Spleen (tissue), 11 donors: ENCODE measurements around the gene C10orf105. TPM values are rescaled to one million over a fixed set of nuclear protein-coding genes. Genes with fewer than 3 reads are reported as not detected.
A peak's percentile ranks its signal among the peaks of the same experiment; 100 is the strongest.

Source experiments
- DNase-seq: peaks from one replicate; pipeline ENCODE4 v3.0.0-alpha.2; 2020
- H3K27ac ChIP-seq, 8 donors: fragments of 200-600 bp; sonication (generic) in 7 of 8; 1 replicate in 4 of 8; 2 replicates in 4 of 8; pipeline versions ENCODE4 v1.5.0 to v1.8.0; 2016 to 2021; ENCODE audit warnings: inconsistent platforms in 4 of 8, mild to moderate bottlenecking in 4 of 8, moderate library complexity in 1 of 8
- H3K27me3 ChIP-seq, 7 donors: fragments of 200-600 bp; sonication (generic) in 6 of 7; replicated peaks in 1 of 7; 1 replicate in 4 of 7; 2 replicates in 3 of 7; pipeline versions ENCODE4 v1.5.0 to v1.8.0; 2016 to 2021; ENCODE audit warnings: inconsistent platforms in 3 of 7, mild to moderate bottlenecking in 1 of 7
- H3K36me3 ChIP-seq, 6 donors: fragments of 200-600 bp; sonication (generic) in 5 of 6; 1 replicate in 4 of 6; 2 replicates in 2 of 6; pipeline versions ENCODE4 v1.5.0 to v1.8.0; 2016 to 2021; ENCODE audit warnings: inconsistent platforms in 2 of 6
- H3K4me1 ChIP-seq, 6 donors: fragments of 200-600 bp; sonication (generic) in 5 of 6; 1 replicate in 3 of 6; 2 replicates in 3 of 6; pipeline versions ENCODE4 v1.5.0 to v1.8.0; 2016 to 2021; ENCODE audit warnings: inconsistent platforms in 3 of 6
- H3K4me3 ChIP-seq, 8 donors: fragments of 200-600 bp; sonication (generic) in 7 of 8; 1 replicate in 4 of 8; 2 replicates in 4 of 8; pipeline versions ENCODE4 v1.5.0 to v1.8.0; 2016 to 2021; ENCODE audit warnings: inconsistent platforms in 4 of 8, mild to moderate bottlenecking in 4 of 8, moderate library complexity in 2 of 8
- H3K9me3 ChIP-seq, 8 donors: fragments of 200-600 bp; sonication (generic) in 7 of 8; 1 replicate in 4 of 8; 2 replicates in 4 of 8; pipeline versions ENCODE4 v1.5.0 to v1.8.0; 2016 to 2021; ENCODE audit warnings: inconsistent platforms in 4 of 8
- POLR2A ChIP-seq, 3 donors: fragments of 450-650 bp; IDR thresholded peaks; one replicate each; pipeline ENCODE4 v1.5.1; 2017; ENCODE audit warnings: antibody characterized with exemption in 3 of 3, mild to moderate bottlenecking in 1 of 3
- POLR2AphosphoS5 ChIP-seq, 3 donors: sonication (generic); formaldehyde crosslinking; IDR thresholded peaks; one replicate each; pipeline ENCODE4 v1.5.1; 2017; ENCODE audit warnings: antibody characterized with exemption in 3 of 3
- WGBS, 5 donors: extraction: QIAGEN DNeasy Blood & Tissue Kit in 3 of 5; methylation state at CpG; one replicate each; pipeline versions ENCODE4 v1.1.5 to v1.1.7; 2013 to 2018; 5-methylcytosine and 5-hydroxymethylcytosine counted together
- intact Hi-C: fragments of 100-400 bp; cut with DNase I; formaldehyde crosslinking; loops from one replicate; pipeline ENCODE4 v1.15.0; 2023; ENCODE audit warnings: low total_unique reads
- polyA plus RNA-seq, 3 donors: library from polyadenylated mRNA; stranded (reverse); fragments of 200-250 nt; gene quantifications; one replicate each; pipeline ENCODE4 v1.2.1, GENCODE V29; 2013
- total RNA-seq, 7 donors: library from RNA; depleted of rRNA in 3 of 7; stranded (reverse); fragments of >200 nt in 3 of 7; fragmentation: NEBNext Ultra II Directional in 4 of 7; extraction: Animal tissue kit (Norgen Biotek cat#: 25700) in 4 of 7; gene quantifications; one replicate each; pipeline versions ENCODE4 v1.1.0 to v1.2.1, GENCODE V29; 2016 to 2021
- TF ChIP-seq, protein P1 (sequence below), 11 experiments: fragments of 200-600 bp in 7 of 11; fragments of 450-650 bp in 4 of 11; sonication (generic) in 4 of 11; IDR thresholded peaks in 8 of 11; conservative IDR thresholded peaks in 3 of 11; 1 replicate in 7 of 11; 2 replicates in 4 of 11; pipeline versions ENCODE4 v1.4.0 to v1.8.0; 2016 to 2021; ENCODE audit warnings: antibody characterized with exemption in 11 of 11, inconsistent platforms in 4 of 11, mild to moderate bottlenecking in 1 of 11
- donor health status: healthy with polysubstance abuse.
- donor health status: DM: no; HTN: no; CAD: no; lungs with moderate emphysema.
- donor health status: DM: no; HTN: no; CAD: no.
- donor health status: Bipolar disorder and iron deficiency.
- donor health status: healthy.
- donor health status: DM: no; HTN: no; CAD: no.
- donor health status: DM: yes; HTN: yes; CAD: no.

C10orf105 gene
- total and polyA plus RNA-seq, 10 donors: 0.08 to 4.4 (median 2.6) TPM

DNA sequence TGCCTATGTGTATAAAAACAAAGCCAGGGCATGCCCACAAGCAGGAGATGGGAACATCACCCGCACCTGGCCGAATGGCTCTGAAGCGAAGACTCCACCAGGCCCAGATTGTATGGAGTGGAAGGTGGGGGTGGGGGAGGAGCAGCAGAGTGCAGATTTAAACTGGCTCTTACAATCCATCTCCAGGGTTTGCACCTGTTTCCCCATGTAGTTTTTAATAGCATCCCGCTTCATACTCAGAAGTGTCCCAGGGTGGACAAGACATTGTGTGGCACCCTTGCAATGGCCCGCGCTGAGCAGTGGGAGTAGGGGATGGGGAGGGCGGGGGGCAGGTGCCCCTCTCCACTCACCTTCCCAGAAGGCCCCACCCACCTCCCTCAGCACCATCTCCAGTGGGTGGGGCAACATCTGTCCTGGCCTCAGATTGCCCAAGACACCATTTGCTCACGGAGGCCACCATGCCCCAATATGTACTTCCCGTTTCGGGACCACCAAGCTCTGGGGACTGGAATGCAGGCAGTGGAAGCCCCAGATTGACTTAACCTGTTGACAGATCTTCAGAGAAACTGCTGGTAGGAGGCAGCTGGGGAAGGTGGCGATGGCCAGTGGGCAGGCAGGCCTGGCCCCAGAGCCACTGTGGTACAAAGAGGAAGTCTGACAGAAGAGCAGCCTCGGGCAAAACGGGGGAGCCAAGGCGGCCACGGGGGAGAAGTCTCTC lies 30.7 kb upstream of the C10orf105 start:
- peak in 1 of 3 donors; percentile 50 for TF ChIP-seq POLR2A (IDR thresholded peaks at IDR 0.05)
- TF ChIP-seq, protein P1, sequence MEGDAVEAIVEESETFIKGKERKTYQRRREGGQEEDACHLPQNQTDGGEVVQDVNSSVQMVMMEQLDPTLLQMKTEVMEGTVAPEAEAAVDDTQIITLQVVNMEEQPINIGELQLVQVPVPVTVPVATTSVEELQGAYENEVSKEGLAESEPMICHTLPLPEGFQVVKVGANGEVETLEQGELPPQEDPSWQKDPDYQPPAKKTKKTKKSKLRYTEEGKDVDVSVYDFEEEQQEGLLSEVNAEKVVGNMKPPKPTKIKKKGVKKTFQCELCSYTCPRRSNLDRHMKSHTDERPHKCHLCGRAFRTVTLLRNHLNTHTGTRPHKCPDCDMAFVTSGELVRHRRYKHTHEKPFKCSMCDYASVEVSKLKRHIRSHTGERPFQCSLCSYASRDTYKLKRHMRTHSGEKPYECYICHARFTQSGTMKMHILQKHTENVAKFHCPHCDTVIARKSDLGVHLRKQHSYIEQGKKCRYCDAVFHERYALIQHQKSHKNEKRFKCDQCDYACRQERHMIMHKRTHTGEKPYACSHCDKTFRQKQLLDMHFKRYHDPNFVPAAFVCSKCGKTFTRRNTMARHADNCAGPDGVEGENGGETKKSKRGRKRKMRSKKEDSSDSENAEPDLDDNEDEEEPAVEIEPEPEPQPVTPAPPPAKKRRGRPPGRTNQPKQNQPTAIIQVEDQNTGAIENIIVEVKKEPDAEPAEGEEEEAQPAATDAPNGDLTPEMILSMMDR (IDR thresholded peaks at IDR 0.05 in 8 of 11, conservative IDR thresholded peaks at IDR 0.05 in 3 of 11): no peak
- peak; percentile 67 to 89 (median 87) for TF ChIP-seq POLR2AphosphoS5 (IDR thresholded peaks at IDR 0.05)
- Histone ChIP-seq H3K4me1 (peaks cover 89 to 100% (median 98%) of the 10 kb centered on the region in 6 donors), H3K9me3 (no peaks in the 10 kb centered on the region), H3K4me3 (peak overlapping the region in 3 of 8 donors; percentile 1 to 50 (median 7)), H3K36me3 (peaks cover 0 to 66% (median 34%) of the 10 kb centered on the region in 6 donors), H3K27me3 (no peaks in the 10 kb centered on the region), H3K27ac (peak overlapping the region; percentile 86 to 98 (median 93))
- WGBS, 5 donors: 51 to 70% (median 54%) methylated on average over 15 of the region's 15 CpGs
- intact Hi-C loops: no loop called here
- peak; percentile 88 for DNase-seq

DNA sequence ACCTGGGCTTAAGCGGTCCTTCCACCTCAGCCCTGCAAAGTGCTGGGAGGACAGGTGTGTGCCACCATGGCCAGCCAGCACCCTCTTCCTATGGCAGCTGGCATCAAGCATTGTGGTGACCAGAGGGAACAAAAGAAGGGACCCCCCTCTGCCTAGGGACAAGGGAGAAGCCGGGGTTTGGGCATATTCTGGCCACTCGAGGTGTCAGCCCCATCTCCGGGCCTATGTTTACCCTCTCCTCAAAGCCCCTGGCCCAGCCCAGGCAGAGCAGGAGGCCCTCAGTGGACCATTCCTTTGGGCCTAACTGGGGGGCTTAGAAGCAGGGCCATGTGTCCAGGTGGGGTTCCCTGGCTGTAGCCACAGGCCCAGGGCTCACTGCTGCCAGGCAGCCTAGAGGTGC lies 29.8 kb upstream of the C10orf105 start:
- TF ChIP-seq, protein P1 (IDR thresholded peaks at IDR 0.05 in 8 of 11, conservative IDR thresholded peaks at IDR 0.05 in 3 of 11): no peak
- TF ChIP-seq POLR2AphosphoS5 (IDR thresholded peaks at IDR 0.05): no peak
- no peak for TF ChIP-seq POLR2A (IDR thresholded peaks at IDR 0.05)
- Histone ChIP-seq H3K4me1 (peaks cover 90 to 100% (median 96%) of the 10 kb centered on the region in 6 donors), H3K4me3 (peak overlapping the region in 1 of 8 donors; percentile 50), H3K36me3 (peaks cover 0 to 58% (median 30%) of the 10 kb centered on the region in 6 donors), H3K9me3 (no peaks in the 10 kb centered on the region), H3K27ac (peak overlapping the region; percentile 86 to 98 (median 93)), H3K27me3 (no peaks in the 10 kb centered on the region)
- intact Hi-C loops: no loop called here
- peak; percentile 82 for DNase-seq
- 50 to 74% (median 66%) methylated on average over 4 of the region's 4 CpGs for WGBS, 5 donors

DNA sequence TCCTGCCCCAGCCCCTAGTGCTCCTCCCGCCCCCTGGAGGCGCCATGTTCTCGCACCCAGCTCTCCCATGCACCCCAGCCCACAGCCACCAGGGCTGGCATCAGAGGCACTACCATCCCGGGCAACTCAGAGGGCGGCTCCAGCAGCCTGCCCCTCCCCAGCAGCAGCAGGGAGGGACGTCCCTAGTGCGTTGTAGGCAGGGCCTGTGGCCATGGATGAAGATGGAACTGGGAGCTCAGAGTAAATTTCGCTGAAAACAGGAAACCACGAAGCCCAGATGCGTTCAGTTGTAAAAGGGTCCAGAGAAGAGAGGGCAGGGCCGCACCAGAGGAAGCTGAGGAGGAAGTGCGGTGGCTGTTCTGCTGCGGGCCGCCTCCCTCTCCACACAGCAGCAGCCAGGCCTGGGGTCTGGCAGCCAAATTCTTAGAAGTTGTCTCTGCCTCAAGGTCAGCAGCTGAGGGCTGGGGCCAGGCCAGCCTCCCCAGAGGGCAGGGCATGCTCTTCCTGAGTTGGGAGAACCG lies 29.2 kb upstream of the C10orf105 start:
- WGBS, 5 donors: 0 to 4% (median 1%) methylated on average over 13 to 15 of the region's 15 CpGs
- H3K27ac ChIP-seq: peak overlapping the region; percentile 86 to 98 (median 93)
- peaks cover 83 to 100% (median 94%) of the 10 kb centered on the region in 6 donors for H3K4me1 ChIP-seq
- intact Hi-C loops: no loop called here
- no peaks in the 10 kb centered on the region for H3K27me3 ChIP-seq
- no peaks in the 10 kb centered on the region for H3K9me3 ChIP-seq
- TF ChIP-seq POLR2AphosphoS5 (IDR thresholded peaks at IDR 0.05) (peak; percentile 93 to 97 (median 97)), POLR2A (IDR thresholded peaks at IDR 0.05) (peak in 1 of 3 donors; percentile 86)
- TF ChIP-seq, protein P1 (IDR thresholded peaks at IDR 0.05 in 8 of 11, conservative IDR thresholded peaks at IDR 0.05 in 3 of 11): peak in 10 of 11 experiments; percentile 8 to 67 (median 53)
- DNase-seq: peak; percentile 96
- H3K4me3 ChIP-seq: peak overlapping the region in 2 of 8 donors; percentile 10 to 50
- H3K36me3 ChIP-seq: peaks cover 0 to 51% (median 30%) of the 10 kb centered on the region in 6 donors
